HG03060 (cell line): ENCODE results near the gene MBNL3.

Experiments used
- ATAC-seq: cut with Tn5 transposase; IDR thresholded peaks from one replicate; pipeline ENCODE4 v1.9.1; 2021; ENCODE audit warnings: low read depth, moderate number of reproducible peaks; ENCODE audit not compliant: unreplicated experiment

Gene MBNL3

DNA sequence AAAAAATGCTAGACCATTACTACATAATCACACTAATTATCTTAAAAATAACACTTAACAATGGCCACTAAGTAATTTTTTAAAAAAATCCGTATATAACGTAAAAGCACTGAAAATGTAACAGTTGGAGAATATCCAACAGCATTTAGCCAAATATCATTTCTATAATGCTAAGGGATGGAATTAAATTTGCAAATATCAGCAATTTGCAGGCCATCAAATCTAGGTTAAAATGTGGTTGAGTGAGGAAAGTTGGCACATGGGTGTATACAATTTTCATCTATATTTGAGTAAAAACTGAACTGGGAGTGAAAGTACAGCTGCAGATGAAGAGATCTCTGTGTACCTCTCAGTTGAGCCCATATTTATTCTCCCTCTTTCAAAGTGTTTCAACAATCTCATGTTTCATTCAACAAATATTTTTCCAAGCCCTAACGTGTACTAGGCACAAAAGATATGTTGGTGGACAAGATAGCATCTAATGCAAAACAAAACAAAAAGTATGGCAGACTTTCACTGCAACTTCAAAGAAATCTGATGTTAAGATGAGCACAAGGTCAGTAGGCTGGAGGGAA, 63.0 kb downstream of the MBNL3 start:
- ATAC-seq: no peak

DNA sequence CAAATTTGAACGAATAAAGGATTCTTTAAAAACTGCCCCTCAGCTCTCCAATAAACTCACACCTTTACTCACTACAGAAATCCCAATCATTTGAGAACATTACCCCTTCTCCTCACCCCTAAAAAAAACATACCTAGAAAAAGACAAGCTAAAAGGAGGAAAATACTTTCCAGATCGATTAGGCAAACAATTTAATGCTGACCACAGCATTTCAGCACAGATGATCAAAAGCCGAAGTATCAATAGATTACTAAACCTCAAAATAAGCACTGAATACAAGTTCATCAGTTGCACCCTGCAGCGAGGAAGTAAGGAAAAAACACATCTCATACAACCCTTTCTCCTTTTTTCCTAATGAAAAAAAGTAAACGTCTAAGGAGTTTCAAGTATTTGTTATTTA, 65.5 kb downstream of the MBNL3 start:
- no peak for ATAC-seq

GRCh38 chrX:132415012-132415411, 73.8 kb downstream of the MBNL3 start:
- no peak for ATAC-seq

DNA sequence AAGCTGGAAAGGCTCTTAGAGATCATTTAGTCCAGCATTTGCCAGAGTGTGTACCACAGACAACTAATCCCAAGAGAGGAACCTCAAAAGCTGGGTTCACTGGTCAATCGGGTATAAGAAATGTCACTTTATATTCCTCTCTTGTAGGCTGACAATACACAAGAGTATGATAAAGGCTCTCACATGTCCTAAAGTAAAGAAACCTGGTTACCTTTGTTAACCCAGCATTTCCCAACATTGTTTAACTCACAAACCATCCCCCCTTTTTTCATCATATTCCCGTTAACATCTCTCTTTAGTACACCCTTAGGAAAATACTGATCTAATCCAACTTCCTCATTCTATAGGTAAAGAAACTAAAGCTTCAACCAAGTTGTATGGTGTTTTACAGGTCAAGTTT, 74.4 kb downstream of the MBNL3 start:
- ATAC-seq: no peak

- no peak for ATAC-seq
Measured at GRCh38 chrX:132413459-132413858, 75.4 kb downstream of the MBNL3 start.

- no peak for ATAC-seq
Measured at GRCh38 chrX:132412208-132412607, 76.6 kb downstream of the MBNL3 start.

GRCh38 chrX:132411310-132411977, 77.4 kb downstream of the MBNL3 start:
- no peak for ATAC-seq

- no peak for ATAC-seq
Measured at GRCh38 chrX:132409780-132410556, 78.9 kb downstream of the MBNL3 start.

DNA sequence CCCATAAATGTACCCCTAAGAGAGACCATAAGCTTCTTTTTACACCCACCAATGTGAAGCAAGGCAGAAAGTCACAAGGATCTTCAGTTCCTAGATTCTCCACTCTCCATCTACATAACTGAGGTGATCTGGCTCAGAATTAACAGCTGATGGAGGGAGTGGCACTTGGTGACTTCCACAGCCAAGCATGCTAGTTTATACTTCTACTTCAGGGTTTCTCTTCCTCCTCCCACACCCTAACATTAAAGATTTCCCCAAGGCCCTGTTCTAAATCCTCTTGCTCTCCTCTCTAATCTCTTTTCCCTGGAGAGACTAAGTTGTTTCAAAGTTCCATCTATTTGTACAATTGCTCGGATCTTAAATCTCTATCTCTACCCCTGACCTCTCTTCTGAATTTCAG, 81.1 kb downstream of the MBNL3 start:
- ATAC-seq: no peak

- ATAC-seq: no peak
Measured at GRCh38 chrX:132406106-132406505, 82.7 kb downstream of the MBNL3 start.

- no peak for ATAC-seq
Measured at GRCh38 chrX:132404266-132404665, 84.6 kb downstream of the MBNL3 start.

GRCh38 chrX:132401935-132402334, 86.9 kb downstream of the MBNL3 start:
- ATAC-seq: no peak

- ATAC-seq: no peak
Measured at GRCh38 chrX:132400706-132401105, 88.1 kb downstream of the MBNL3 start.

DNA sequence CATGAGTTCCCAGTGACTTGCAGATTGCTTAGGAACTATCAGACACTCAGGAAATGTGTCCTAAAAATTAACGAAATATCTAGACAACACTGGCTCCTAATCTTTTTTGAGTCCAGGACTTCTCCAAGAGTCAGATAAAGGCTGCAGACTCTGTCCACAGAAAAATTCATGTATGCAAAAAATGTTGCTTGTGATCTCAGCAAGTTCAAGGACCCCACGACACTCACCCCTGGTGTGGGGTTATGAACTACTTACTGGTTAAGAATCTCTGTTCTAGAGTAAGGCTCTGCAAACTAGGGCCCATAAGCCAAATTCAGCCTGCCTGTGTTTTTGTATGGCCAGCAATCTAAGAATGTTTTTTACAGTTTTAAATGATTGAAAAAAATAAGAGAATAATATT, 93.2 kb downstream of the MBNL3 start:
- no peak for ATAC-seq

GRCh38 chrX:132395026-132395425, 93.8 kb downstream of the MBNL3 start:
- ATAC-seq: no peak

DNA sequence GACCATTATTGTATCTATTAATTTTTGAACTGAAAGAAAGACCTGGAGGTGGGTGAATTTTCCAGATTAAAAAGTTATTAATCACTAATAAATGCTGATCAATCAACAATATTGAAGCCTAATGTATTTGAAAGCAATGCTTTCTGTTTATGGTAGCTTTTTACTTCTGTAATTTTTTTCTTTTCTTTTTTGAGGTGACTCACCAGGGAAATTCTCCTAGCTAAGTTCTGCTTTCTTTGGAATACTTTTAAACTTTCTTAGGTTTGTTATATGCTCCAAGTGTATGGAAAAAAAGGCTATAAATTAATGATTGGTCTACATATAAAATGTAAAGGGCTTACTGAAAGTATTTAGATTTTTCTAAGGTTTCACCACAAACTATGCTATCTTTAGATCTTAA, 94.2 kb downstream of the MBNL3 start:
- no peak for ATAC-seq

DNA sequence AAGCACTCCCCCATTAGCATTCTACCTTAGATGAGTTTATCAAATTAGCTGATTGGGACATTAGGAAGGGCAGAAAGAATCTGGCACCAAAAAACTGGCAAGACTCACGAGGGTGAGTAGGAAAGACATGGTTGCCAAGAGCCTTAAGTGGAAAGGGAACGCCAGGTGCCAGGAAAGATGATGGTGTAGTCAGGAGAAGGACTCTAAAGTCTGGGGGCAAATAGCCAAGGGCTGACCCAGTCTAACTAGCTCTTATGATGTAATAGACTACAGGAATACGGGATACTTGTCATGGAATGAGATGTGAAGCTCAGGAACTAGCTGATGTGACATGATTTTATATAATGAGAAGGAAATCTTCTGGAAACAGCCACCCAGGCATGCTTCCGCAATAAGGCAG, 94.8 kb downstream of the MBNL3 start:
- ATAC-seq: no peak

- ATAC-seq: no peak
Measured at GRCh38 chrX:132393485-132393884, 95.4 kb downstream of the MBNL3 start.

- ATAC-seq: no peak
Measured at GRCh38 chrX:132393085-132393484, 95.8 kb downstream of the MBNL3 start.

- no peak for ATAC-seq
Measured at GRCh38 chrX:132390792-132391191, 98.0 kb downstream of the MBNL3 start.

DNA sequence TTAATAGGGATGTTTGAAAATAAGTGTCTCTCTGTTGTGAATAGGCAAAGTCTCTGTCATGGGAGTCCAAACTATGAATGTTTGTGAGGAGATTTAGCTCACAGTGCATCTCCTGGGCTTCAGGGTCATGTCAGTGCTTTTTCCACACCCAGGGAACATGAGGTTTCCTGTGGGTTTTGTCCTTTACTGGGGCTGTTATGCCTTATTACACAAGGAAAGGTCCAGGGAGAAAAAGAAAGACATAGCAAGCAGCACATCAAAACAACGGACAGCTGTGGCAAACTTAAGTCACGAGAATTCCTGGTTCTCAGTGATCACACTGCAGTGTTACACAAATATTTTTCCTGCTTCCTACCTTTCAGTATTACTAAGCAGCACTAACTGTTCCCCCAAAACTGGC, 99.4 kb downstream of the MBNL3 start:
- ATAC-seq: no peak

DNA sequence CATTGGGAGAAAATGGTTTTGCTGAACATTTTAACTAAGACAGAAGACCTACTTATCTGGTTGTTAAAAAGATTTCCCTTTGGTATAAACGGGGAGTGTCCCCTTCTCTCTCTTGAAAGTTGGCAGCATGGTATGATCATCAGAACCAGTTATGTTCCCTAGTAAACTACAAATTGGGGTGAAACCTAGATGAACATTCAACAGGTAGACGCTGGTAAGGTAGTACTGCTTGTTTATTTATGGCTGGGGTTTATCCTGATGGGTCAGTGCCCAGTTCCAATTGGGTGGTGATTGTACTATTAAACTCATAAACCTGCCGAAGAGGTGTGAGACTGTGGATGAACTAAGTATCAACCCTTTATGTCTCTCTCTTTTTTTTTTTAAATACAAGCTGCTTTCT, 100.5 kb downstream of the MBNL3 start:
- ATAC-seq: no peak
